Mammary microvascular endothelial cell (primary cell): ENCODE measurements around the gene ATAD3B. TPM values are rescaled to one million over a fixed set of nuclear protein-coding genes. Genes with fewer than 3 reads are reported as not detected.

ENCODE experiments used
- total RNA-seq: library from RNA; depleted of rRNA; stranded (reverse); fragments of >200 nt; gene quantifications from 2 replicates; pipeline ENCODE4 v1.2.3, GENCODE V29; 2015

Gene ATAD3B
- total RNA-seq: 40.2 and 43.1 TPM in 2 replicates

GRCh38 chr1:1471389-1472052 lies at the start of gene ATAD3B:
Gene ATAD3B, plus strand, starts transcription at chr1:1471765. Its CDS starts 120 bp downstream, at chr1:1471885.

GRCh38 chr1:1435106-1435903 lies 36.3 kb upstream of the ATAD3B start, which contains the start of gene VWA1:
Gene VWA1, plus strand, starts transcription at chr1:1435690. Its CDS starts 59 bp downstream, at chr1:1435749.

GRCh38 chr1:1449099-1449739 lies 22.3 kb upstream of the ATAD3B start, which contains the start of gene ATAD3C:
Gene ATAD3C, plus strand, starts transcription at chr1:1449689. Its CDS starts 995 bp downstream, at chr1:1450684.

GRCh38 chr1:1511533-1512285 lies 40.1 kb downstream of the ATAD3B start, which contains the start of gene ATAD3A:
Gene ATAD3A, plus strand, starts transcription at chr1:1512162. Its CDS starts 107 bp downstream, at chr1:1512269.

GRCh38 chr1:1540090-1540817 lies 68.7 kb downstream of the ATAD3B start, which contains the start of gene TMEM240:
Gene TMEM240, minus strand, starts transcription at chr1:1540624. Its CDS starts 278 bp downstream, at chr1:1540346.

Other genes with a start within 250 kb of the ATAD3B start
- gene SDF4, start 239.8 kb upstream of the ATAD3B start, total RNA-seq: 205 and 217 TPM in 2 replicates
- gene B3GALT6, start 239.5 kb upstream of the ATAD3B start, total RNA-seq: 27.9 and 30.2 TPM in 2 replicates
- 0.25 and 0.27 TPM in 2 replicates for gene C1QTNF12, start 225.0 kb upstream of the ATAD3B start, total RNA-seq
- gene UBE2J2, start 197.9 kb upstream of the ATAD3B start, total RNA-seq: 36.0 and 43.3 TPM in 2 replicates
- 0.05 and 0.67 TPM in 2 replicates for gene SCNN1D, start 191.3 kb upstream of the ATAD3B start, total RNA-seq
- gene ACAP3, start 163.8 kb upstream of the ATAD3B start, total RNA-seq: 13.7 and 20.6 TPM in 2 replicates
- gene PUSL1, start 163.2 kb upstream of the ATAD3B start, total RNA-seq: 38.5 and 38.6 TPM in 2 replicates
- 83.0 and 98.9 TPM in 2 replicates for gene INTS11, start 147.1 kb upstream of the ATAD3B start, total RNA-seq
- gene CPTP, start 147.0 kb upstream of the ATAD3B start, total RNA-seq: 40.4 and 40.6 TPM in 2 replicates
- not detected in 2 replicates for gene TAS1R3, start 140.5 kb upstream of the ATAD3B start, total RNA-seq
- 41.1 and 41.3 TPM in 2 replicates for gene DVL1, start 122.3 kb upstream of the ATAD3B start, total RNA-seq
- gene MXRA8, start 113.2 kb upstream of the ATAD3B start, total RNA-seq: 0.20 and 0.34 TPM in 2 replicates
- gene AURKAIP1, start 96.6 kb upstream of the ATAD3B start, total RNA-seq: 180 and 195 TPM in 2 replicates
- gene CCNL2, start 72.4 kb upstream of the ATAD3B start, total RNA-seq: 40.4 and 46.4 TPM in 2 replicates
- gene MRPL20, start 64.5 kb upstream of the ATAD3B start, total RNA-seq: 204 and 208 TPM in 2 replicates
- gene ANKRD65, start 50.5 kb upstream of the ATAD3B start, total RNA-seq: 0.47 and 0.64 TPM in 2 replicates
- 45.7 and 49.0 TPM in 2 replicates for gene VWA1, start 36.1 kb upstream of the ATAD3B start, total RNA-seq
- 0.07 TPM in 1 of 2 replicates, not detected in the other for gene ATAD3C, start 22.1 kb upstream of the ATAD3B start, total RNA-seq
- gene ATAD3A, start 40.4 kb downstream of the ATAD3B start, total RNA-seq: 50.7 and 56.6 TPM in 2 replicates
- gene TMEM240, start 68.9 kb downstream of the ATAD3B start, total RNA-seq: 0.69 and 1.7 TPM in 2 replicates
- 111 and 116 TPM in 2 replicates for gene SSU72, start 103.1 kb downstream of the ATAD3B start, total RNA-seq
- gene FNDC10, start 128.4 kb downstream of the ATAD3B start, total RNA-seq: 2.1 and 3.1 TPM in 2 replicates
- gene MIB2, start 143.7 kb downstream of the ATAD3B start, total RNA-seq: 15.9 and 17.7 TPM in 2 replicates
- 0.49 and 2.4 TPM in 2 replicates for gene MMP23B, start 160.4 kb downstream of the ATAD3B start, total RNA-seq
- gene CDK11B, start 187.2 kb downstream of the ATAD3B start, total RNA-seq: 13.1 and 13.5 TPM in 2 replicates
- gene SLC35E2B, start 221.0 kb downstream of the ATAD3B start, total RNA-seq: 17.1 and 19.7 TPM in 2 replicates